ENCODE measurements around the gene TMOD2.
A peak's percentile ranks its signal among the peaks of the same experiment; 100 is the strongest.

The TMOD2 gene

DNA sequence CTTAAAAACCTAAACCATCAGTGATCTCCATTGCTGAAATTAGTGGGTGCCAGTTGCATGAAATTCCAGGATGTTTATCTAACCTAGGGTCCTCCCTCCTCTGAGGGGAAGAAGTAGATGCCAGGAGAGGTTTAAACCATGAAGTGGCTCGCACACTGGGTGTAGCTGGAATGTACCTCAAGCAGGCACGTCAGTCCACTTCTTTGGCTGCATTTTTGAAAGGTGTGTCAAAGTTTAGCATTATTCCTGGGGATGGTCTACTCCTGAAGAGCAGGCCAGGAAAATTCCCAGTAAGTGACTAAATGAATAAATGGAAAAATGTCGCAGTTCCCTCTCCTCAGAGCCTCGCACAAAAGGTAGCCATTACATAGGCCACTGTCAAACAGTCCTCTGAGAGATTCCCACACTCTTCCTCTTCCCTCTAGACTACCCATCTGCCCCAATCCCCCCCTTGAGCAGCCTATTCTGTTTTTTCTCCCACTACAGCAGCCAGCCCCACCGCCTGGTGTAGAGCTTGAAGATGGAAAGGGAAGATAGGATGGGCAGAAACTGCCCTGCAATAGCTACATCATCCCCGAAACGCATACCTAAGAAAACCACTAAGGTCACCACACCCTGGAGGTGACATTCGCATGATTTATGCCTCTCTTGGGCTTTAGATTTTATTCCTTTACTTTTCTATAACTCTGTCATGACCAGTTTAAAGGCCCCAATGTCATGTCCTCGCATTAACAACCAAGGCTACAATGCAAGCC, 77.4 kb downstream of the TMOD2 start:
- no peak for DNase-seq

DNA sequence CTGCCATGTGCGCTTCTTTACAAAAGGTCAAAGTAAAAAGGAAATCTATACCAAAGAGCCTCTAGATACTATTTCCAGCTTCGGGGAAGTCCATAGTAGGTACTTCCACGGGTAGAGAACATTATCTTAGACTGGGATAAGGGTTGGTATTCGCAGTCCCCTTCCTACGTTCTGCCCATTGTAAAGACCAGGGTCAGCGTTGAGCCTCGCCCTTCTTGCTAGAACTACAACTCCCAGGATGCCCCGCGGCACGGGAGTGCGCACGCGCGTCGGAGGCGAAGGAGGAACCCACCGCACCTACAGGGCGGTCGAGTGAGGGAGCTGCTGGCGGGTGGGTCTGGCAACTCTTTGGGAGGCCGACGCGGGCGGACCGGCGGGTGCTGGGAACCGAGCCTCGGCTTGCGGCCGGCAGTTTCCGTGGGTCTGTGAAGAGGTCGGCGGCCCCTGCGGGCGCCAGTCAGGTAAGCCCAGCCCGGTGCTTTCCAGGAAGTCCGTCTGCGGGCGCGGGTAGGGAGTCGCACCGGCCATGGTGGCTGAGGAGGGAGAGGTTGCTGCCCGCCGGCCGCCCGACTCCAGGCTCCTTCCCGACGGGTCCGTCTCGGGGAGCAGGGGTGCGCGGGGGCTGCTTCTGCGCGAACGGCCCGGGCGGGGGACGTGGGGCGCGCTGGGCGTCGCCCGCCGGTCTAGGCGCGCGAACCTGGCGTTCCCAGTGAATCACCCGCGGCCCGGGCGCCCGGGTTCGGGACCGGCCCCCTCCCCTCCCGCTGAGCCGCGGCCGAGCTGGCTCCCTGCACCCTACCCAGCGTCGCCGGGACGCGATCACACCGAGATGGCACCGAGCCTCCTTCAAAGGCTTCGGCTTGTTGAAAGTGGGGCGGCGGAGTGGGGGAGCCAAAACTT, 78.2 kb downstream of the TMOD2 start, which contains the start of gene TMOD3:
Gene TMOD3 (plus strand): TSS at position 278 of the 900 bp plus-strand sequence. CDS start 33,232 bp downstream, outside the sequence.
- peak; percentile 91 to 95 for DNase-seq

DNA sequence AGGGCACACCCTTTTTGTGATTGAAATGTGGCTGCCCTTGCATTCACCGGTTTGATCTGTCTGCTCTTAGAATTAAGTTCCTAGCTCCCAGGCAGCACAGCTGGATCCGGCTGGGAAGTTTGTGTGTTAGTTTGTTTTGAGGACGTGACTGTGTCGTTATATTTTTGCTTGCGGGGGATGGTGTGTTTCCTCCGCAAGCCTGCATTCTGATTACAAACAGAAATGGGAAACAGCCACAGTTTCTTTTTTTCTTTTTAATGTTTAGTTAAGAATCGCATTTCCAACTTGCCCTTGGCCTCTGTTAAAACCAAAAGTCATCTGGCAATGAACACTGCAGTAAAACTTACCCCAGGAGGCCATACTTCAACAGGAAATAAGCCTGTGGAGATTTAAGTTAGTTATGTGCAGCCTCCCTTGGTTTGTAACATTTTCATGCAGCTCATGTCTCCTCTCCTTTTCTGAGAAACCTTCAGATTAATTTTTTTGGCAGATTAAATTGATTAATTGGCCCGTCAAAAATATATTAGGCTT, 78.9 kb downstream of the TMOD2 start:
- DNase-seq, result peak; percentile 34 to 56

DNA sequence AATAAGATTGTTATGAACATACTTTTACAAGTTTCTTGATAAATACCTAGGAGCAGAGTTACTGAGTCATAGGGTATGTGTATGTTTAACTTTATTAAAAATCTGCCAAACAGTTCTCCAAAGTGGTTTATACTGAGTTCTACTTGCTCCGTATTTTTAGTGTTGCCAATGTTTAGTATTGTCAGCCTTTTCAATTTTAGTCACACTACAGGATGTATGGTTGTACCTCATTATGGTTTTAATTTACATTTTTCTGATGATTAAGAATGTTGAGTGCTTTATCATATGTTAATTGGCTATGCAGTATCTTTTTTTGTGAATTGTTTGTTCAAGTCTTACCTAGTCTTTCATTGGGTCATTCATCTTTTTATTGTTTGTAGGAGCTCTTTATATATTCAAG, 82.4 kb downstream of the TMOD2 start:
- DNase-seq, result no peak

DNA sequence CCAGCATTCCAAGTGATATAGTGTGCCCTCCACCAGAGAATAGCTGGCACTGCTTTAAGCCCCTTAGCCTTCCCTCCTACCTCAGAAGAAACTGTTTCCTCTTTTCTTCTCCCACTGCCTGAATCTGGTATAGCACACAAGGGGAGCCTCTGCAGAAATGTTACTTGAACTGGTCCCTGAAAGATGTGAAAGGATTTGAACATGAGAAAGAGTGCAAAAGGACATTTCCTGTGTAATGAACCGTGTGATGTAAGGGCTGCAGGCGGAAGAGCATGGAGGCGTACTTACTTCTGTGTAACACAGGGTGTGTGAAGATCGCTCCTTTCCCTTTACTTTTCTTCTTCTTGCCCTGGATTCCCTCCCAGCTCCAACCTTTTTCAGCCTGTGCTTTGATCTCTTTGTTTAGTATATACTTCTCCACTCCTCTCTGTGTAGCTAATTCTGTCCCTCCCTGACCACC, 86.4 kb downstream of the TMOD2 start:
- DNase-seq, result peak; percentile 75 to 82

DNA sequence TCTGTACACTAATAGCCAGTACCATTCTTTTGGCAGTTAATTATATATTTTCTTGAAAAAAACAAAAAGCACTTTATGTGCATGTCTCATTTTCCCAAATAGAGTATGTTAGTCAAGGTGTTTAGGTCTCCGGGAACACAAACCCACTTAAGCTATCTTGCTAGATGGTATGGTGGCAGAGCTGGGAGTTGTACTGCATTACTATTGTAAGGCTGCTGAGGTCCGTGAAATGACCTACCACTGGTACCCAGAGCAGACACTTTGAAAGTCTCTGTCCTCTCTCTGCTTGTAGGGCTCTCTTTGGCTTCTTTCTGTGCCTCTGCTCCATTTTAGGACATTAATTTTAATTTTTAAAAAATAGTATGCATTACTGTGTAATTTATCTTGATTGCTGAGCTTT, 86.9 kb downstream of the TMOD2 start:
- no peak for DNase-seq

DNA sequence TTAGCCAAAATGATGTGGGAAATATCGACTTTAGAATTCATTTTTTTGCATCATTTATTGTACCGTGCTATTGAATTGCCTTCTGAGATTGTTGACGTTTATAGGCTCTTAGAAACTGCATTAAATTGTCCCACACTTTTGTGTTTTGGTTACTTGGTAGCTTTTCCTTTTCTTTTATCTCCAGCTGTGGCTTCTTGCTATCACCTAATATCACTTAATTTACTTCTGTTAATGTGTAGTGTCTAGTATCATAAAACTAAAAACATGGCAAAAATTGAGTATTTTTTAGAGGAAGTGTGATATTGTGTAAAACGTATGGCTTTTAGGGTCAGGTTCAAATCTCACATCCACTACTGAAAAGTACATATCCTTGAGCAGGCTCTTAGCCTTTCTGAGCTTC, 89.3 kb downstream of the TMOD2 start:
- DNase-seq, result peak; percentile 9 to 34

DNA sequence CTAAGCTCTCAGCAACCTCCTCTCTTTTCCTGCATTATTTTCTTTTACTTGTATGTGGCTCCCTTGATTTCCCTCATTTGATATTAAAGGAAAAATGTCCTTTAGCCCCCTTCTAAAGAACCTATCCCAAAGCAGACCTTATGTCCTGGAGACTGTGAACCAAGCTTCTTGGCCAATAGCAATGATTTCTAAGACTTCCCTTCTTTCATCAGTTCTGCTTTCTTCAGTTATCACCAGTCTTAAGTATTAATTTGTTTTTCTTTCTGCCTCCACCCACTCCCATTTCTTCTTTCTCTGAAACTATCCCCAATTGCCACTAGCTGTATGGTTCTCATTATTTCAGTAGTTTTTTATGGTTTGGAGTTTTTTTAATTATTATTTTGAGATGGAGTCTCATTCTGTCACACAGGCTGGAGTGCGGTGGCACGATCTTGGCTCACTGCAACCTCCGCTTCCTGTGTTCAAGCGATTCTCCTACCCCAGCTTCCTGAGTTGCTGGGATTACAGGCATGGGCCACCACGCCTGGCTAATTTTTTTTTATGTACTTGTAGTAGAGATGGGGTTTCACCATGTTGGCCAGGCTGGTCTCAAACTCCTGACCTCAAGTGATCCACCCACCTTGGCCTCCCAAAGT, 90.1 kb downstream of the TMOD2 start:
- peak; percentile 68 to 82 for DNase-seq

DNA sequence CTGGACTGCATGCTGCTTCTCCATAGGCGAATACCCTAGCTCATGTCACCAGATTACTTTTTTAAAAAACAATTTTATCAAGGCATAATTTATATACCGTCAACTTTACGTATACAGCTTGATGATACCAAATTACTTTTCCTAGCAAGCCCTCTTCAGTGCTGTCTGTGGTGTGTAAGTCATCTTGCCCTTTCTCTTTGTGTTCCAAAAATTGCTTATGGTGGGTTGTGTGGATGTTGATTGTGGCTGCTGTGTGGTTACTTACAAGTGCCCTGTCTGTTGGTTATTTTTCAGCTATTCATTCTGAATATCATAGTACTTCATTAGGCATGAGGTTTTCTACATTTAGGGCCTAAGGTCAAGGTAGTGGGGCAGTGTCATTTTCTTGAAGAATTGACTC, 90.9 kb downstream of the TMOD2 start:
- DNase-seq, result no peak

DNA sequence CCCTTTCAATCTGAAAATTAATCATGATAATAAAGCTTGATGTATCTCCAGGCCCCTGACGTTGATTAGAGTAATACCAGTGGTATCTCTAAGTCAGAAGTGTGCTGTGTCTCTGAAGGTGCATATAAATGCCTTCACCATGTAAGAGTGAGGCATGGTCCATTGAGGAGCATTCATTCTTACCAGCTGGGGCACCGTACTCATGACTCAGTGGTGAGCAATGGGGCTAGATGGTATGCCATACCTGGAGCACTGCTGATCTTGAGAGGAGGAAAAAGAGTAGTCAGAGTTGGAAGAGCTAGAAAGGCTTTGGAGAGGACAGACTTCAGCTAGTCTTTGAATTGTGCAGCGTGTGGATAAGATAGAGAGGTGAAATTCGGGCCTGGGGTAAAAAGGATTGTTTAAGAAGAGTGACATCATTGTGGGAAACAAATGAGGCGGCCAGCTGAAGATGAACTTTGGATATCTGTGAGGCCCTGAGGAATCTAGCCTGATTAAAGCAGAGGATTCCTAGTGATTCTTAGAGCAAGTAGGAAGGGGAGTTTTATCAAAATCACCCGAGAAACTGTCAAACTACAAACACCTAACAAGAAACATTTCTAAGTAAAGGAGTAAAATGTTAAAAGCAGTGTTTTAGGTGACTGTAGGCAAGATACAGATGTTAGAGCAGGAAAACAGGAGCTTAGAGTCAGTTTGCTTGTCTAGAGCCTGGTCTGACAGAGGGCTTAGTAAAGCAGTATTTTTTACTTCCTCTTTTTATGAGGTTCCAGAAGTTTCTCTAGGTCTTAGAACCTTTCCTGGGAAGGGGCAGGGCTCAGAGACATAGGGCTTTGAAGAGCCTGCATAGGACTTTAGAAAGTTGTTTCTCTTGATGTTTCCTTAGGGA, 91.7 kb downstream of the TMOD2 start:
- DNase-seq, result peak; percentile 36 to 49

DNA sequence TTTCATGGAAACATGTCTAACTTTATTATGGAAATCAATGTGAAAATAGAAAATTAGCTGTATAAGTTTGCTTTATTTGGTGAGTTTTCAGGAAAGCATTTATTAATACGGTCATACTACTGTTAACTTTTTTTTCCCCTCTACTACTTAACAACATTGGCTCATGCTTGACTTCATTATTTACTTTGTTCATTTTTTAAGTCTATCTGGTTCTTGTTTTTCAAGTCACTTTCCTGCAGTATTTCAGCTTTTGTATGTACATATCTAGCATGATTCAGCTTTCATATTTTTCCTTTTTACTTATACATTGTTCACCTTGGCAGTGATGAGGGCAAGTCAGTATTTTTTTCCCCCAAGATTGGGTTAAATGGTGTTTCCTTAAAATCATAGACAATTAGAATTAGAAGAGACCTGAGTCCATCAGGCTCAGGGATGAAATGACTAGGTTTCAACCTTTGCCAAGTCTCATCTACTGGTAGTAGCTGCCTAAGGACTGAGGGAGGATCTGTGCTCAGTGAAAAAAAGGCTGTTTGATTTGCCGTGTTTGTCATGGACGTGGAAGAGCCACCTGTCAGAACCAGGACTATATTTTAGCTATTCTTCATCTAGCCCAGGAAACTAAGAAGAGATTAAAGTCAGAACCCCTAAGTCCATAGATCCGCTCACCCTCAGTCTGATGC, 93.5 kb downstream of the TMOD2 start:
- no peak for DNase-seq

DNA sequence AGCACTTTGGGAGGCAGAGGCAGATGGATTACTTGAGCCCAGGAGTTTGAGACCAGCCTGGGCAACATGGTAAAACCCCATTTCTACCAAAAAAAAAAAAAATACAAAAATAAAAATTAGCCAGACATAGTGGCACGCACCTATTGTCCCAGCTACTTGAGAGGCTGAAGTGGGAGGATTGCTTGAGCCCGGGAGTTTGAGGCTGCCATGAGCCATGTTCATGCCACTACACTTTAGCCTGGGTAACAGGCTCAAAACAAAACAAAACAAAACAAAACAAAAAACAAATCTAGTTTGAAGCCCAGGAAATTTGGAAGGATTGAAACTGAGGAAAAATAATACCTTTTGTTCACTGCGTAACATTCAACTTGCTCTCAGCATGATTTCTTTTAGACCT, 94.7 kb downstream of the TMOD2 start:
- peak in 1 of 2 donors; percentile 22 for DNase-seq

DNA sequence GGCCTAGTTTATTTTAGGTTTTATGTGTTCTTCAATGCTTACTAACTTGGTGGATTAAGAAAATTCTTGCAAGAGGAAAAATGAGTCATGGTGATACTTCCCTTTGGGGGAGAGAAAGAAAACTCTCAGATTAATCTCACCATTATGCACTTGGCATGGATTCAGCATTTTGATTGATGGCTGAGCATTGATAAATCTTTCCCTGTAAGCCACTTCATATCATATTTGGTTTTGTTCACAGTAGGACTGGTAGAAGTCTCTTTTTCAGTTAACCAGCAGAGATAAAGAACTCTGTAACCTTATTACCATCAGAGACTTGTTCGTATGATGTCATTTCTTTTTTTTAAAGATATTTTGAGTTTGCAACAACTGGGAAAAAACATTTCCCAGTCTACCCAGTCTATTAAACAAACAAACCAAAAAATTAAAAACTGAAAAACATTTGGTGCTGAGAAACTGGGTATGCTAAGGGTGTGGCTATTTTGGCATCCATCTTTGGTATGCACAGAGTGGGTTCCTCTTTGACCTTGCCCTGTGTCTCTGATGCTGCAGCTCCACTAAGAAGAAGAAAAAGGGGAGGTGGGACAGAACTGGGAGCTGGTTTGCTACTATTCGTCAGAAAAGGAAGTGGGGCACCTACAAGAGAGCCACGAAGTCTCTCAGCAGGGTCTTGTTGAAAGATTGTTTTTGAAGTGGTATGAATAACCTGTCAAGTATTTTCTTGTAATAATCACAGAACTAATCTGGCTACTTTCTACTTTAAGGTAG, 95.2 kb downstream of the TMOD2 start:
- peak; percentile 43 to 73 for DNase-seq

DNA sequence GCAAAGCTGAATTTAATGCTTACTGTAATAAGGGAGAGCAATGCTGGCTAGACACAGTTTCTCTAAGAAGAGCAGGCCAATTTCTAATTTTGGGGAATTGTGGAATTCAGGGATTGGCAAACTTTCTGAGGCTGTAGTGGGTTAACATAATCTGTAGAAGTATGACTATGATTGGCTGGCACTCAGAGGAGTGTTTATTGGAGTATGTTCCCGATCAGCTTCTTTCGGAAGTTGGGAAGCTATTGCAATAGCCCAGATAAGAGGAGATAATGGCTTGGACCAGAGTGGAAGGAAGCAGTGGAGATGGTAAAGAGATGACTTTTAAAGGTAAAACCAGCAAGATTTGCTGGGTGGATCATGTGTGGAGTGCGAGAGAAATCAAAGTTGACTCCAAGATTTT, 97.4 kb downstream of the TMOD2 start:
- DNase-seq, result no peak

DNA sequence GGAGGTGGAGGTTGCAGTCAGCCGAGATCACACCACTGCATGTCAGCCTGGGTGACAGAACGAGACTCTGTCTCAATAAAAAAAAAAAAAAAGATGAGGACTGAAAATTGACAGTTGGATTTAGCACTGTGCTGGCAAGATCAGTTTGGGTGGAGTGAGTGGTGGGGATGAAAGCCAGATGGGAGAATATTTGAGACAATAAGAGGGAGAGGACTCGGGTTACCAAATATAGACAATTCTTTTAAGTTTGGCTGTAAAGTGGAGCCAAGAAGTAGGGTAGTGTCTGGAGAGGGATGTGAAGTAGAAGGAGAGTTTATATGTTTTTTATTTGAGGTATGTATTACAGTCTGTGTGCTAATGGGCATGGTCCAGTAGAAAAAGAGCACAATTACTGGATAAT, 98.5 kb downstream of the TMOD2 start:
- DNase-seq, result no peak

DNA sequence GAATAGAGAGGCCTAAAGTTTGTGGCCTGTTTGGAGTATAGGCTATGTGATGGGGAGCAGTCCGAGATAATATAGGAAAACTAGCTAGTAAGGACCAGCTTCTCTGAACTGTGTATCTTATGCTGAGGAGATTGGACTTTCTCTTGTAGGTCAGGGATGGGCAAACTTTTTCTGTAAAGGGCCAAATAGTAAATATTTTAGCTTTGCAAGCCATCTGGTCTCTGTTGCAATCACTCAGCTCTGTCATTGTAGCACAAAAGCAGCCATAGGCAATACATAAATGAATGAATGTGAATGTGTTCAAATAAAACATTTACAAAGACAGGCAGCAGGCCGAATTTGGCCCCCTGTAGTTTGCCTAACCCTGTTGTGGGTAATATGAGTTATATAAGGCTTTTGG, 102.6 kb downstream of the TMOD2 start:
- DNase-seq, result no peak

DNA sequence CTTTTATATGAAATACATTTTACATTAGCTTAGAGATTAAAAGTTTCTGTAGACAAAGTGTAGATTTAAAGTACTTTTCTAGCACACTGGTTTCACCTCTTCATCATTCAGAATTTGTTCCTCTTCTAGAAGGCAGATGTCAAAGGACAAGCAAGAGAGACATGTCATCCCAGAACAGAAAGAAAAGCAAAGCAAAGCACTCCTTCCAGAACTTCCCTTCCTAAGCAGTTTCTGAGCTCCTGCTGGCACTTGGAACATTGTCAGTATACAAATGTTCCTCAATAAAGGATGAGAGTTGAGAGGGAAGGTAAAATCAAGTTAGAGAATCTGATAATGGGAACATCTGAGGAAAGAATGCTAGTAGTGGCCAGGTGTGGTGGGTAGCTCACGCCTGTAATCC, 104.2 kb downstream of the TMOD2 start:
- DNase-seq, result peak in 1 of 2 donors; percentile 4

DNA sequence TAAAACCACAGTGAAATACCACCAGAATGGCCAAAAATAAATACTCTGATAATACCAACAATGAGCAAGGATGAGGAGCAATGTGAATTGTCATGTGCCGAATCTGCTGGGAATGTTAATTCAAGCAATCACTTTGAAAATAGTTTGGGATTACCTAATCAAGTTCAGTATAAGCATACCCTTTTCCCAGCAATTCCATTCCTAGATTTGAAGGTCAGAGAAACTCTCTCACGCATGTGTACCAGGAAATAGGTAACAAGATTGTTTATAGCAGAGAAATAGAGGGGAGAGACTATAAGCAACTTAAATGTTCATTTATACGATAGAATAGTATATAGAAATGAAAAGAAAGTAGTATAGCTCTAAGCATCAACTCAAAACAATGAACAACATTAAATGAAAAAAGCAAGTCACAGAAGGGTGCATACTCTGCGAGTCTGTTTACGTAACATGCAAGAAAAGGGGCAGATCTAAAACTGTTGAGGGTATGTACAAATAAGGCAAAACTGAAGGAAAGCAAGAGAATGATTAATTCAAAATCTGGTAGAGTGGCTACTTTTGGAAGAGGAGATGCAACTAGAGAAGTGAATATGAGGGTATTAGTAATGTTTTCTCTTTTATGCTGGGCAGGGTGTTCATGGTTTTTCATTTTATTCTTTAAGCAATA, 105.5 kb downstream of the TMOD2 start:
- DNase-seq, result no peak

DNA sequence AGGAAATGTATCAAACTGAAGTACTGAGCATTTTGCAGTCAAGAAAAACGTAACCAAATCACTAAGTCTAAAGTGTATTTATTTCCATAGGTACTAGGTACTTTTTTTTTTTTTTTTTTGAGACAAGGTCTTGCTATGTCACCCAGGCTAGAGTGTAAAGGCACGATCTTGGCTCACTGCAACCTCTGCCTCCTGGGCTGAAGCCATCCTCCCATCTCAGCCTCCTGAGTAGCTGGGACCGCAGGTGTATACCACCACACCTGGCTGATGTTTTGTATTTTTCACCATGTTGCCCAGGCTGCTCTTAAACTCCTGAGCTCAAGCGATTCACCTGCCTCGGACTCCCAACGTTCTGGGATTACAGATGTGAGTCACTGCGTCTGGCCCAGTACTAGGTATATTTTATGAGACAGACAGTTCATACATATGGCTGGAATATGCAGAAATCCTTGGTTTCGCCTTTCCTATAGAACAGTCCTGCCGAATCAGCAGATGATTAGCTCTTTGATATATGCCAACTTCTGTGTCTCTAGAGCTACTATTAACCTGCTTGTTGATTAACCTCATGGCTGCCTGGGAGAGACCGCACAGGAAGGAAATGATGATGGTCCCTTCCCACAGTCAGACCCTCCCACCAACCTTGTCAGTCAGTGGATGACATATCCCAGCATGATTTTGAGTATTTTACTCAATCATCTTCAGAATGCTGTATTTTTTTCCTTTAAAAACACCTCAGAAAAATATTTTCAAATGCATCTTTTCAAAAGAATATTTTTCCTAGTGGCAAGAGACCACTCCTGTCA, 110.4 kb downstream of the TMOD2 start:
- DNase-seq, result peak; percentile 14 to 63
